ENCODE data around the gene DOK1. TPM values are rescaled to one million over a fixed set of nuclear protein-coding genes. Genes with fewer than 3 reads are reported as not detected.

Gene DOK1
- total RNA-seq, 4 donors from 2014 or later: 22.2 to 34.2 (median 24.2) TPM

DNA sequence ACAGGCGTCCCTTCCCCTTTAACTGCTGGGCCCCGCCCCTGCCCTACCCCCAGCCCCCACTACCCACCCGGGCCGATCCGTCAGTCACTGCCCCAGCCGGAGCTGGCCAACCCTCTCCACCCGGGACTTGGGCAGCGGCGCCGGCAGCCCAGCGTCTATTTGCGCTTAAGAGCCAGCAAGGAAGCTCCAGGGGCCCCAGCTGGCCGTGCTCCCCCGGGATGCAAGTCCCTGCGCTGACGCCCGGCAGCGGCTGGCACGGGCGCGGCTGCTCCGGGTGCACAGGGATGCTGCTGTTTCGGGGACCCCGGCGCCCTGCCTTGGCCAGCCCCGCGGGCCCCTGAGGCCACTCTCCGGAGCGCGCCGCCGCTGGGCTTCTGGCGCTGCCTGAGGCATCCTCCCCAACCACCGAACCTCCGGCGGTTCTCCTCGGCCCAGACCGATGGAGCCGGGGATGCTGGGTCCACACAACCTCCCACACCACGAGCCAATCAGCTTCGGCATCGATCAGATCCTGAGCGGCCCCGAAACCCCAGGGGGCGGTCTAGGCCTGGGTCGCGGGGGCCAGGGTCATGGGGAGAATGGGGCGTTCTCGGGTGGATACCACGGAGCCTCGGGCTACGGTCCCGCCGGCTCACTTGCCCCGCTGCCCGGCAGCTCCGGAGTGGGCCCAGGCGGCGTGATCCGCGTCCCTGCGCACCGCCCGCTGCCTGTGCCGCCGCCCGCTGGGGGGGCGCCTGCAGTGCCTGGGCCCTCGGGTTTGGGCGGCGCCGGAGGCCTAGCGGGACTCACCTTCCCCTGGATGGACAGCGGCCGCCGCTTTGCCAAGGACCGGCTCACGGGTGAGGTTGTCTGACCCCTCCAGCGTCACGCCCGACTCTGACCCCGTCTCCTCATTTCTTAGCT lies 39.9 kb upstream of the DOK1 start, which contains the start of gene TLX2:
TLX2 (plus strand) TSS at position 83 of the 903 bp plus-strand sequence; CDS start at position 440, 357 bp downstream.
- no peak for DNase-seq (ENCODE audit: low spot score in 2 of 2)
- no peak for TF ChIP-seq POLR2A (IDR thresholded peaks at IDR 0.05)
- no peak for TF ChIP-seq EP300 (IDR thresholded peaks at IDR 0.05)
- TF ChIP-seq, protein P1, sequence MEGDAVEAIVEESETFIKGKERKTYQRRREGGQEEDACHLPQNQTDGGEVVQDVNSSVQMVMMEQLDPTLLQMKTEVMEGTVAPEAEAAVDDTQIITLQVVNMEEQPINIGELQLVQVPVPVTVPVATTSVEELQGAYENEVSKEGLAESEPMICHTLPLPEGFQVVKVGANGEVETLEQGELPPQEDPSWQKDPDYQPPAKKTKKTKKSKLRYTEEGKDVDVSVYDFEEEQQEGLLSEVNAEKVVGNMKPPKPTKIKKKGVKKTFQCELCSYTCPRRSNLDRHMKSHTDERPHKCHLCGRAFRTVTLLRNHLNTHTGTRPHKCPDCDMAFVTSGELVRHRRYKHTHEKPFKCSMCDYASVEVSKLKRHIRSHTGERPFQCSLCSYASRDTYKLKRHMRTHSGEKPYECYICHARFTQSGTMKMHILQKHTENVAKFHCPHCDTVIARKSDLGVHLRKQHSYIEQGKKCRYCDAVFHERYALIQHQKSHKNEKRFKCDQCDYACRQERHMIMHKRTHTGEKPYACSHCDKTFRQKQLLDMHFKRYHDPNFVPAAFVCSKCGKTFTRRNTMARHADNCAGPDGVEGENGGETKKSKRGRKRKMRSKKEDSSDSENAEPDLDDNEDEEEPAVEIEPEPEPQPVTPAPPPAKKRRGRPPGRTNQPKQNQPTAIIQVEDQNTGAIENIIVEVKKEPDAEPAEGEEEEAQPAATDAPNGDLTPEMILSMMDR (IDR thresholded peaks at IDR 0.05): no peak
- Histone ChIP-seq H3K27ac (no peak within 1 kb of the TSS), H3K36me3 (no peaks in the 10 kb centered on the region), H3K27me3 (peaks cover 0 to 91% of the 10 kb centered on the region in 2 donors), H3K4me1 (peaks cover 0 to 30% (median 22%) of the 10 kb centered on the region in 4 donors), H3K4me3 (peak within 1 kb of the TSS in 1 of 4 donors; percentile 1), H3K9me3 (no peaks in the 10 kb centered on the region)
- WGBS, 2 donors: 5% methylated on average over 37 to 38 of the region's 82 CpGs

DNA sequence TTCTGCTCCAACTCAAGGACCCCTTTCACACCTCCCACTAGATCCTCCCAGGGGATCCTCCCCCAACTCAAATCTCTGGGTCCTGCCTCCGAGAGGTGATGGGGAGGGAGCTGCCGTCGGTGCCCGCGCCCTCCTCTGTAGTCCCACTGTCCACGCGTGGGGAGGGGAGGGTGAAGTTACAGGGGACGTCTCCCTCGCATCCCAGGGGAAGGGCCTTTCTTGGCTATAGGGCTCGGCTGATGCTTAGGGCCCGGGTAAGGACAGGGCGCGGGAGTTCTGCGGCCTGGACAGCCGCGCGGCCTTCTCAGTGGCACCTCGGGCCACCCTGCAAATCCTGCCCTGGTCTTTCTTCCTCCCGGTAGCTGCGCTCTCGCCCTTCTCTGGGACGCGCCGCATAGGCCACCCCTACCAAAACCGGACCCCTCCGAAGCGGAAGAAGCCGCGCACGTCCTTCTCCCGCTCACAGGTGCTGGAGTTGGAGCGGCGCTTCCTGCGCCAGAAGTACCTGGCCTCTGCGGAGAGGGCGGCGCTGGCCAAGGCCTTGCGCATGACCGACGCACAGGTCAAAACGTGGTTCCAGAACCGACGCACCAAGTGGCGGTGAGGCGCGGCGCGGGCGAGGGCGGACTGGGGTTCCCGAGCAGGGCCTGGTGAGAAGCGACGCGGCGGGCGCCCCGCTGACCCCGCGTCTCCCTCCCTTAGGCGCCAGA lies 39.1 kb upstream of the DOK1 start:
- H3K27me3 ChIP-seq: peaks cover 0 to 99% of the 10 kb centered on the region in 2 donors

DNA sequence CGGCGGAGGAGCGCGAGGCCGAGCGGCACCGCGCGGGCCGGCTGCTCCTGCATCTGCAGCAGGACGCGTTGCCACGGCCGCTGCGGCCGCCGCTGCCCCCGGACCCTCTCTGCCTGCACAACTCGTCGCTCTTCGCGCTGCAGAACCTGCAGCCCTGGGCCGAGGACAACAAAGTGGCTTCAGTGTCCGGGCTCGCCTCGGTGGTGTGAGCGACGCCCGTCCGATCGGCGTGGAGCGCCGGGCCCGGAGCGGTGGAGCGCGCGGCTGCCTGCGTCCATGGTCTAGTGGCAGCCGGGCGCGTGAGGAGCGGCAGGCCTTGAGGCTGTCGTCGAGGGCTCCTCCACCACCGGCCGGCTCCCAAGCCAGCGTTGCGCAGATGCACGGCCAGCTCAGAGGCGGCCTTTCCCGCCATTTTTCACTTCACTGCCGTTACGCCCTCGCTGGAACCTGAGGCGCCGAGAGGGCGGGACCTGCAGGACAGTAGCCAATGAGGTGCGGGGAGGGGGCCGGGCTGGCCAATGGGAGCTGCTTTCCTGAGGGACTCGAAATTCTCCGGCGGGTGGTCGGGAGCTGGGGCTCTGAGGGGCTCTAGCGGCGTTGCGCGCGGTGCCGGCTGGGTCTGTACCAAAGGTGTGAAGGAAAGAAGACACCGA lies 38.4 kb upstream of the DOK1 start:
- H3K36me3 ChIP-seq: no peaks in the 10 kb centered on the region
- no peak for DNase-seq (ENCODE audit: low spot score in 2 of 2)
- H3K4me3 ChIP-seq: peak overlapping the region in 3 of 4 donors; percentile 16 to 44 (median 32)
- TF ChIP-seq EP300 (IDR thresholded peaks at IDR 0.05) (no peak), POLR2A (IDR thresholded peaks at IDR 0.05) (no peak)
- TF ChIP-seq, protein P1 (IDR thresholded peaks at IDR 0.05): no peak
- H3K9me3 ChIP-seq: no peaks in the 10 kb centered on the region
- peaks cover 0 to 30% (median 22%) of the 10 kb centered on the region in 4 donors for H3K4me1 ChIP-seq
- 4 to 5% methylated on average over 24 to 36 of the region's 72 CpGs for WGBS, 2 donors
- H3K27ac ChIP-seq: no peak overlapping the region
- peaks cover 0 to 100% of the 10 kb centered on the region in 2 donors for H3K27me3 ChIP-seq

More for the DNA sequence above, 39.1 kb upstream of the DOK1 start:
- TF ChIP-seq POLR2A (IDR thresholded peaks at IDR 0.05) (no peak), EP300 (IDR thresholded peaks at IDR 0.05) (no peak)
- TF ChIP-seq, protein P1 (IDR thresholded peaks at IDR 0.05): no peak
- no peaks in the 10 kb centered on the region for H3K36me3 ChIP-seq
- 5 to 14% methylated on average over 16 to 49 of the region's 60 CpGs for WGBS, 2 donors
- peaks cover 0 to 30% (median 22%) of the 10 kb centered on the region in 4 donors for H3K4me1 ChIP-seq
- H3K27ac ChIP-seq: no peak overlapping the region
- DNase-seq (ENCODE audit: low spot score in 2 of 2): no peak
- H3K4me3 ChIP-seq: peak overlapping the region in 2 of 4 donors; percentile 32 to 44
- no peaks in the 10 kb centered on the region for H3K9me3 ChIP-seq

DNA sequence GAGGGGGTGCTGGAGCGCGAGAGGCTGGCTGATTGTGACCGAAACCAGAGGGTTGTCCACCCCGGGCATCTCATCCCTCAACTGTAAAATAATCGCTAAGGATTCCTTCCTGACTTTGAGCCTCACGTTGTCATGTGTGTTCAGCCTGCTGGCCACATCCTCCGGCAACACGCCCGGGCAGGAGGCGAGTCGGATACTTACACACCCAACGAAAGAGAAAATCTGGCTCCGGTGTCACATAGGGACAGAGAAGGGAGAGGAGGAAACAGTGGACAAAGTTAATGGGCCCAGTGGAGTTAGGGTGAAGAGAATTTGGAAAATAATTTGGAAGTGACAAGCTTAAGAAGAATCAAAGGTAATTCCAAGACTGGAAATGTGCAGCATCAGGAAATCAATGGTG lies 37.9 kb upstream of the DOK1 start:
- Histone ChIP-seq H3K4me3 (peak overlapping the region in 2 of 4 donors; percentile 32 to 44), H3K4me1 (peaks cover 0 to 30% (median 22%) of the 10 kb centered on the region in 4 donors), H3K36me3 (no peaks in the 10 kb centered on the region), H3K27me3 (peaks cover 0 to 96% of the 10 kb centered on the region in 2 donors), H3K27ac (no peak overlapping the region), H3K9me3 (no peaks in the 10 kb centered on the region)
- 65 to 69% methylated on average over 13 of the region's 13 CpGs for WGBS, 2 donors
- DNase-seq (ENCODE audit: low spot score in 2 of 2): no peak
- no peak for TF ChIP-seq EP300 (IDR thresholded peaks at IDR 0.05)
- TF ChIP-seq, protein P1 (IDR thresholded peaks at IDR 0.05): no peak
- TF ChIP-seq POLR2A (IDR thresholded peaks at IDR 0.05): no peak
